Mesenchymal stem cell (in vitro differentiated cells and primary cell): ENCODE results near the gene CFC1.
"Not testable (repeated sequence)": the region's sequence is repeated elsewhere in the genome, so short reads cannot be mapped to it uniquely, and the experiment has no call there.

Experiments
- DNase-seq: peaks from one replicate; pipeline ENCODE4 v3.0.0-alpha.2; 2013
- H2AFZ ChIP-seq: one replicate; pipeline ENCODE4 v1.6.1; 2013; ENCODE audit warnings: low read depth, mild to moderate bottlenecking, control low read depth, inconsistent platforms, low read length, moderate library complexity
- H2AK5ac ChIP-seq: 2 replicates; pipeline ENCODE4 v1.6.1; 2013; ENCODE audit warnings: low read length, moderate library complexity, mild to moderate bottlenecking, inconsistent platforms; ENCODE audit not compliant: severe bottlenecking
- H2BK120ac ChIP-seq: one replicate; pipeline ENCODE4 v1.6.1; 2013; ENCODE audit warnings: low read depth, mild to moderate bottlenecking, inconsistent platforms, low read length, moderate library complexity
- H2BK12ac ChIP-seq, 2 experiments: one replicate each; pipeline ENCODE4 v1.6.1; 2013; ENCODE audit warnings: inconsistent platforms in 2 of 2, low read length in 2 of 2, mild to moderate bottlenecking in 2 of 2, moderate library complexity in 2 of 2, control low read depth in 1 of 2
- H2BK15ac ChIP-seq: one replicate; pipeline ENCODE4 v1.6.1; 2013; ENCODE audit warnings: mild to moderate bottlenecking, low read depth, inconsistent platforms; ENCODE audit not compliant: poor library complexity, severe bottlenecking
- H2BK5ac ChIP-seq: 2 replicates; pipeline ENCODE4 v1.6.1; 2013; ENCODE audit warnings: low read depth, mild to moderate bottlenecking, low read length, control low read depth, inconsistent platforms; ENCODE audit not compliant: poor library complexity, severe bottlenecking
- H3K14ac ChIP-seq, 2 experiments: one replicate each; pipeline ENCODE4 v1.6.1; 2013; ENCODE audit warnings: inconsistent platforms in 2 of 2, low read length in 2 of 2, control low read depth in 1 of 2, mild to moderate bottlenecking in 1 of 2, moderate library complexity in 1 of 2
- H3K18ac ChIP-seq, 2 experiments: one replicate each; pipeline ENCODE4 v1.6.1; 2013; ENCODE audit warnings: inconsistent platforms in 2 of 2, low read length in 2 of 2, control low read depth in 1 of 2, low read depth in 1 of 2, mild to moderate bottlenecking in 1 of 2
- H3K23ac ChIP-seq, 2 experiments: one replicate each; pipeline ENCODE4 v1.6.1; 2013; ENCODE audit warnings: inconsistent platforms in 2 of 2, low read length in 2 of 2, mild to moderate bottlenecking in 2 of 2, moderate library complexity in 2 of 2, control low read depth in 1 of 2
- H3K27ac ChIP-seq: 2 replicates; pipeline ENCODE4 v1.5.1; 2013; ENCODE audit warnings: mild to moderate bottlenecking, moderate library complexity, low read length, control low read depth, inconsistent platforms; ENCODE audit not compliant: poor library complexity, severe bottlenecking
- H3K27me3 ChIP-seq, 2 experiments: 2 replicates each; pipeline versions ENCODE4 v1.6.1 to v1.7.0; 2013; ENCODE audit warnings: low read length in 2 of 2, mild to moderate bottlenecking in 2 of 2, moderate library complexity in 2 of 2, control low read depth in 1 of 2, inconsistent platforms in 1 of 2; ENCODE audit not compliant: control insufficient read depth in 1 of 2, insufficient read depth in 1 of 2
- H3K36me3 ChIP-seq, 2 experiments: 2 replicates each; pipeline versions ENCODE4 v1.6.1 to v1.7.0; 2013; ENCODE audit warnings: low read length in 2 of 2, control low read depth in 1 of 2, inconsistent platforms in 1 of 2, low read depth in 1 of 2, mild to moderate bottlenecking in 1 of 2; ENCODE audit not compliant: insufficient read depth in 2 of 2, control insufficient read depth in 1 of 2
- H3K4ac ChIP-seq, 2 experiments: one replicate each; pipeline ENCODE4 v1.6.1; 2013; ENCODE audit warnings: inconsistent platforms in 2 of 2, low read length in 2 of 2, mild to moderate bottlenecking in 2 of 2, moderate library complexity in 2 of 2, control low read depth in 1 of 2, low read depth in 1 of 2
- H3K4me1 ChIP-seq: 2 replicates; pipeline ENCODE4 v1.6.1; 2013; ENCODE audit warnings: low read depth, low read length, control low read depth; ENCODE audit not compliant: control insufficient read depth, insufficient read depth
- H3K4me2 ChIP-seq: 2 replicates; pipeline ENCODE4 v1.6.1; 2013; ENCODE audit warnings: low read length, mild to moderate bottlenecking, inconsistent platforms; ENCODE audit not compliant: poor library complexity, severe bottlenecking
- H3K4me3 ChIP-seq, 2 experiments: 2 replicates each; pipeline versions ENCODE4 v1.5.1 to v1.7.0; 2013; ENCODE audit warnings: low read length in 2 of 2, mild to moderate bottlenecking in 2 of 2, control low read depth in 1 of 2, low read depth in 1 of 2; ENCODE audit not compliant: insufficient read depth in 1 of 2
- H3K79me1 ChIP-seq: replicated peaks from 2 replicates; pipeline ENCODE4 v1.6.1; 2013; ENCODE audit warnings: mild to moderate bottlenecking, control low read depth, low read length, inconsistent platforms; ENCODE audit not compliant: poor library complexity, severe bottlenecking
- H3K9ac ChIP-seq: 2 replicates; pipeline ENCODE4 v1.7.0; 2013; ENCODE audit warnings: mild to moderate bottlenecking, low read length, moderate library complexity
- H3K9me3 ChIP-seq: 2 replicates; pipeline ENCODE4 v1.7.0; 2013; ENCODE audit warnings: mild to moderate bottlenecking, low read length; ENCODE audit not compliant: control insufficient read depth
- H4K8ac ChIP-seq: one replicate; pipeline ENCODE4 v1.6.1; 2013; ENCODE audit warnings: inconsistent platforms, mild to moderate bottlenecking, low read length, moderate library complexity
- H4K91ac ChIP-seq: one replicate; pipeline ENCODE4 v1.6.1; 2013; ENCODE audit warnings: mild to moderate bottlenecking, low read length, inconsistent platforms
- WGBS: methylation state at CpG from one replicate; pipeline ENCODE4 v1.1.7; 2013; ENCODE audit warnings: mixed read lengths; 5-methylcytosine and 5-hydroxymethylcytosine counted together

CFC1 gene

DNA sequence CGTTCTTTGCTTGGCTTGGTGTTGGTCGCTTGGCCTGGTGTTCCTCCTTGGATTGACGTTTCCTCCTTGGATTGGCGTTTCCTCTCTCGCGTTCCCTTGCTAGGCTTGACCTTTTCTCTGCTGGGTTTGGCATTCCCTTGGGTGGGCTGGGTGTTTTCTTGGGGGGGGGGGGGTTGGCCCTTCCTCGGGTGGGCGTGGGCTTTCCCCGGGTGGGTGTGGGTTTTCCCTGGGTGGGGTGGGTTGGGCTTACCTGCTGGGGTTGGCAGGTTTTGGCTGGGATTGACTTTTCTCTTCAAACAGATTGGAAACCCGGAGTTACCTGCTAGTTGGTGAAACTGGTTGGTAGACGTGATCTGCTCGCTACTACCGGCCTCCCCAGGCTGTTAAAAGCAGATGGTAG, 11.8 kb upstream of the CFC1 start, which contains the start of gene POTEJ:
TSS of gene POTEJ (plus strand) at position 301 of the 400 bp plus-strand sequence. CDS start at position 394, 93 bp downstream.
- H3K27me3 ChIP-seq, H4K8ac ChIP-seq, H3K79me1 ChIP-seq, H3K4me3 ChIP-seq, H3K9ac ChIP-seq, H3K27ac ChIP-seq, H2AK5ac ChIP-seq, H3K23ac ChIP-seq, H3K36me3 ChIP-seq, H3K4ac ChIP-seq, H3K14ac ChIP-seq, H2BK120ac ChIP-seq, H4K91ac ChIP-seq, H3K4me1 ChIP-seq, H3K9me3 ChIP-seq, H2BK12ac ChIP-seq, H2BK15ac ChIP-seq, H3K4me2 ChIP-seq, DNase-seq, H3K18ac ChIP-seq, H2AFZ ChIP-seq, H2BK5ac ChIP-seq: not testable (repeated sequence)
- no CpG with 5 or more reads among the region's 13 CpGs for WGBS

DNA sequence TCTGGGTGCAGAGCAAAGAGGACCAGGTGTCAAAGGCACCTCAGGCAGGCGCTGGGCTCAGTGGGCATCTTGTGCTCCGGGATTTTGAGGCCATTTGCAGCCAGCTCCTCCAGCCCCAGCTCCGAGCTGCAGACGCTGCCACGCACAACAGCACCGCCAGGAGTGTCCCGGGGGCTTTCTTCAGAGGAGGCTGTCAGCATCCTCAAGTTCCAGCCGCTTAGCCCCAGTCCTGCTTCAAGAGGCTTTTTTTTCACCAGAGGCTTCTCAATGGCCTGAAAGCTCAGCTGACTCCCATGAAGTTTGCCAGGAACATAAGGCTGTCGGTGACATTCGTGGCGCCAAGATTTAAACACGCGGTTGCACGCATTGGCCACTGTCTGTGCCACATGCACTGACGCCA, 11.1 kb upstream of the CFC1 start:
- not testable (repeated sequence) for H3K18ac ChIP-seq, H2BK5ac ChIP-seq
- WGBS: 95% methylated on average over 12 of the region's 15 CpGs

DNA sequence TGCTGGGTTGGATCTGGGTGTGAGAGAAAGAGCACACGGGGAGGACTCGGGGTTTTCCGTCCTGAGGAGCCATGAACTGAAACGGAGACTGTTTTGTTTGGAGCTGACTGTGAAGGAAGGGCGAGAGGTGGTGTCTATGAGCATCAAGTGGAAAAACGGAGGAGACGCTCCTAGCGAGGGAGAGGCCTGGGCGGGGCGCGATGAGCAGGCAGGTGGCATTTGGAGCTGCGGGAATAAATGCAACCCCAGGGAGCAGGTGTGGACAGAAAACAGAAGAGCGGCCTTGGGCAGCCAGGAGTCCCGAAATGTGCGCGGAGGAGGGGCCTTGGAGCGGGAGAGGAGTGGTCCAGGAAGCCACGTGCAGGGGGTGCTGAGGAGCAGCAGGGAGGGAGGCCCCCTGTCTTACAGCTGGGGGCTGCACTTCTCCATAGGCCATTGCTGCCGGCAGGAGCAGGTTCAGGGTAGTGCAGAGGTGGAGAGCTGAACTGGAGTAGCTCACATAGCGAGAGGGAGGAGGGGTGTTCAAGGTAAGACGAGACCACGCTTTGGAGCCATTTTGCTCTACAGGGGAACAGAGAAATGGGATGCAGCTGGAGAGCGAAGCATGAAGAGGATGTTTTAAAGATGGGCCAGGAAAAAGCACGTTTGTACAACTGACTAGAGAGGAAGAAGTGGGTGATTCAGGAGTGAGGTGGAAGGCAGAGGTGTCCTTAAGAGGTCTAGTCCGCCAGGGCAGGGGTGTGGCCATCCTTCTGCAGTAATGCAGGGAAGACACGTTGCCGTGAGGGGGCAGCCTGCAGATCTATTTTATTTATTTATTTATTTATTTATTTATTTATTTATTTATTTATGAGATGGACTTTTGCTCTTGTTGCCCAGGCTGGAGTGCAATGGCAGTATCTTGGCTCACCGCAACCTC, 9.9 kb upstream of the CFC1 start:
- not testable (repeated sequence) for H3K23ac ChIP-seq, DNase-seq, H3K27me3 ChIP-seq, H2BK5ac ChIP-seq, H3K36me3 ChIP-seq, H3K9ac ChIP-seq, H3K4me3 ChIP-seq, H4K91ac ChIP-seq, H3K9me3 ChIP-seq, H3K4ac ChIP-seq, H2BK15ac ChIP-seq, H2AFZ ChIP-seq, H3K27ac ChIP-seq, H2AK5ac ChIP-seq, H3K18ac ChIP-seq, H3K4me1 ChIP-seq, H4K8ac ChIP-seq, H3K14ac ChIP-seq, H3K4me2 ChIP-seq, H2BK120ac ChIP-seq, H2BK12ac ChIP-seq, H3K79me1 ChIP-seq
- no CpG with 5 or more reads among the region's 28 CpGs for WGBS

More for the DNA sequence above, 11.1 kb upstream of the CFC1 start:
- not testable (repeated sequence) for H2BK120ac ChIP-seq, H3K9me3 ChIP-seq, H3K4me3 ChIP-seq, H4K91ac ChIP-seq, DNase-seq, H2BK12ac ChIP-seq, H4K8ac ChIP-seq, H3K4me2 ChIP-seq, H2AK5ac ChIP-seq, H3K9ac ChIP-seq, H3K79me1 ChIP-seq, H2BK15ac ChIP-seq, H3K4me1 ChIP-seq, H3K23ac ChIP-seq, H3K27me3 ChIP-seq, H3K36me3 ChIP-seq, H3K27ac ChIP-seq, H3K4ac ChIP-seq, H2AFZ ChIP-seq, H3K14ac ChIP-seq

DNA sequence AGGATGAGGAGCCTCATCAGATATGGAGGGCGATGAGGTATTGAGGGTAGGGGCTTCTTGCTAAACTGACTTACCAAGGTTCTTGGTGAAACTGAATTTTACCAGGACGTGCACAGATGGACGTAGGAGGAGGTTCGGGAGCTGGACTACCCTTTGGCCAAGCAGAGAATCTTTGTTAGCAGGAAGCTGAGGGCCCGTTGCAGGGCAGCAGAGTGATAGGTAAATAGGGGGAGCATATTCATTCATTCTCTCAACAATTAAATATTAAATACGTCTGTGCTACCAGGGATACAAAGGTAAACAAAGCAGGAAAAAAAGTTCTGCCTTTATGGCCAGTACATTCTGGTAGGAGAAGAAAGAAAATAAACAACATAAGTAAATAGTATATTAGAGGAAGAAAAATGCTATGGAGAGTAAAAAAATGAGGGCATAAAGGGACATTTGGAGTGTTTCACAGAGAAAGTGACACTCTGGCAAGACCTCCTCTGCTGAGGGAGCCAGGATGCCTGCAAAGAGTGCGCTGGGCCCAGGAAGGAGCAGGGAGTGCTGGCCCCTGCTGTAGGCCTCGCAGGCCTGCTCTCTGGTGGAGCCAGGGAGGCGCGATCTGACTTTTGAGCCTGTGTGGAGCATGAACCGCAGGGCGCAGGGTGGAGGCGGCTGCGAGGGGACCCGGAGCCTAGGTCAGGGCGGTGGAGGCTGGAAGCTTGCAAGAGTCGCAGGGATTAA, 9.1 kb upstream of the CFC1 start:
- H4K8ac ChIP-seq, H3K4ac ChIP-seq, H3K4me2 ChIP-seq, H3K27me3 ChIP-seq, H3K27ac ChIP-seq, H2BK12ac ChIP-seq, H2AK5ac ChIP-seq, H3K4me1 ChIP-seq, H2BK5ac ChIP-seq, H4K91ac ChIP-seq, H3K23ac ChIP-seq, H3K36me3 ChIP-seq, H3K79me1 ChIP-seq, H2BK120ac ChIP-seq, H3K4me3 ChIP-seq, H2BK15ac ChIP-seq, H3K9ac ChIP-seq, DNase-seq, H3K14ac ChIP-seq, H3K9me3 ChIP-seq, H2AFZ ChIP-seq, H3K18ac ChIP-seq: not testable (repeated sequence)
- WGBS: no CpG with 5 or more reads among the region's 17 CpGs
